Natural killer cell treated with Interleukin-12 subunit alpha and Interleukin-12 subunit beta and Interleukin-15 and Interleukin-18, amount 100 ng/mL, for 72 hours (primary cell): ENCODE data around the gene TRAPPC12. TPM values are rescaled to one million over a fixed set of nuclear protein-coding genes. Genes with fewer than 3 reads are reported as not detected.

Experiments used
- ATAC-seq, 2 donors: fragments of 150-1000 bp; cut with Tn5 transposase in 1 of 2; sonication (Bioruptor Pico), chemical (Tn5 transposase) in 1 of 2; 2 replicates each; pipeline ENCODE4 v1.10.0; 2021
- DNase-seq: peaks from one replicate; pipeline ENCODE4 v3.0.0; 2022; ENCODE audit warnings: low spot score
- H3K27ac Mint-ChIP-seq, 2 donors: 1 replicate in 1 of 2; 2 replicates in 1 of 2; pipeline ENCODE4 v1.8.0; 2022; ENCODE audit warnings: mixed read lengths in 2 of 2, mild to moderate bottlenecking in 1 of 2, moderate library complexity in 1 of 2
- H3K27me3 Mint-ChIP-seq, 2 donors: 1 replicate in 1 of 2; 2 replicates in 1 of 2; pipeline ENCODE4 v1.8.0; 2022; ENCODE audit warnings: mixed read lengths in 2 of 2
- H3K36me3 Mint-ChIP-seq: one replicate; pipeline ENCODE4 v1.8.0; 2022; ENCODE audit warnings: mixed read lengths
- H3K4me1 Mint-ChIP-seq, 2 donors: 1 replicate in 1 of 2; 2 replicates in 1 of 2; pipeline ENCODE4 v1.8.0; 2022; ENCODE audit warnings: low read depth in 2 of 2, mixed read lengths in 2 of 2, mild to moderate bottlenecking in 1 of 2
- H3K4me3 Mint-ChIP-seq: one replicate; pipeline ENCODE4 v1.8.0; 2022; ENCODE audit warnings: mixed read lengths
- H3K9me3 Mint-ChIP-seq: 2 replicates; pipeline ENCODE4 v1.8.0; 2022; ENCODE audit warnings: mixed read lengths
- total RNA-seq, 2 donors: library from RNA; stranded (reverse); gene quantifications; one replicate each; pipeline ENCODE4 v1.2.3, GENCODE V29; 2022

TRAPPC12 gene
- total RNA-seq, 2 donors from 2014 or later = 93.2 to 155 TPM

GRCh38 chr2:3386448-3386958 lies 7.0 kb downstream of the TRAPPC12 start:
- no peak for ATAC-seq

DNA sequence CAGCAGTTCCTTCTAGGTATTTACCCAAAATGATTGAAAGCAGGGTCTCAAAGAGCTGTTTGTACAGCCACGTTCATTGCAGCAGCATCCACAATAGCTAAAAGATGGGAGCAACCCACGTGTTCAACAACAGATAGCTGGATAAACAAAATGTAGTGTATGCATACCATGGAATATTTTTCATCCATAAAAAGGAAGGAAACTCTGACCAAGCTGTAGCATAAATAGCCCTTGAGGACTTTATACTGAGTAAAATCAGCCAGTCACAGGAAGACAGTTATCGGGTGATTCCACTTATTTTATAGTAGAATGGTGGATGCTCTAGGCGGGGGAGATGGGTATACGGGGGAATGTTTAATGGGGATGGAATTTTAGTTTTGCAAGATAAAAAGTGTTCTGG lies 7.5 kb downstream of the TRAPPC12 start:
- no peak overlapping the region for H3K4me3 Mint-ChIP-seq

More at GRCh38 chr2:3386448-3386958, 7.0 kb downstream of the TRAPPC12 start:
- Mint-ChIP-seq H3K4me3 (no peak overlapping the region), H3K9me3 (no peaks in the 10 kb centered on the region), H3K36me3 (peaks cover 11% of the 10 kb centered on the region), H3K4me1 (peaks cover 11 to 19% of the 10 kb centered on the region in 2 donors), H3K27me3 (no peaks in the 10 kb centered on the region), H3K27ac (no peak overlapping the region)
- no peak for DNase-seq

GRCh38 chr2:3387644-3388411 lies 8.3 kb downstream of the TRAPPC12 start:
- no peak overlapping the region for H3K27ac Mint-ChIP-seq
- peaks cover 15 to 16% of the 10 kb centered on the region in 2 donors for H3K4me1 Mint-ChIP-seq
- ATAC-seq (no peak), DNase-seq (no peak)
- H3K27me3 Mint-ChIP-seq = no peaks in the 10 kb centered on the region
- H3K4me3 Mint-ChIP-seq = no peak overlapping the region
- H3K9me3 Mint-ChIP-seq = no peaks in the 10 kb centered on the region
- peaks cover 11% of the 10 kb centered on the region for H3K36me3 Mint-ChIP-seq

More for the DNA sequence above, 7.5 kb downstream of the TRAPPC12 start:
- no peak overlapping the region for H3K27ac Mint-ChIP-seq
- ATAC-seq (no peak), DNase-seq (no peak)
- peaks cover 12 to 15% of the 10 kb centered on the region in 2 donors for H3K4me1 Mint-ChIP-seq
- H3K36me3 Mint-ChIP-seq = peaks cover 11% of the 10 kb centered on the region
- H3K9me3 Mint-ChIP-seq = no peaks in the 10 kb centered on the region
- H3K27me3 Mint-ChIP-seq = no peaks in the 10 kb centered on the region

DNA sequence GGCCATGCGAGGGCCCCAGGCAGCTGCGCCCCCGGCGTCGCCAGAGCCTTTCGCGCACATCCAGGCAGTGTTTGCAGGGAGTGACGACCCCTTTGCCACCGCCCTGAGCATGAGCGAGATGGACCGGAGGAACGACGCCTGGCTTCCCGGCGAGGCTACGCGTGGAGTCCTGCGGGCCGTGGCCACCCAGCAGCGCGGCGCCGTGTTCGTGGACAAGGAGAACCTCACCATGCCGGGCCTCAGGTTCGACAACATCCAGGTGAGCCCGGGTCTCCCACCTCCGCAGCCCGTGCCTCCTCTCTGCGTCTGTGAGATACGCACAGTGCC lies 8.9 kb downstream of the TRAPPC12 start:
- H3K36me3 Mint-ChIP-seq = peaks cover 11% of the 10 kb centered on the region
- H3K4me1 Mint-ChIP-seq = peaks cover 15 to 19% of the 10 kb centered on the region in 2 donors
- DNase-seq = no peak
- H3K27ac Mint-ChIP-seq = no peak overlapping the region
- no peak overlapping the region for H3K4me3 Mint-ChIP-seq
- H3K9me3 Mint-ChIP-seq = no peaks in the 10 kb centered on the region
- no peak for ATAC-seq
- H3K27me3 Mint-ChIP-seq = no peaks in the 10 kb centered on the region

DNA sequence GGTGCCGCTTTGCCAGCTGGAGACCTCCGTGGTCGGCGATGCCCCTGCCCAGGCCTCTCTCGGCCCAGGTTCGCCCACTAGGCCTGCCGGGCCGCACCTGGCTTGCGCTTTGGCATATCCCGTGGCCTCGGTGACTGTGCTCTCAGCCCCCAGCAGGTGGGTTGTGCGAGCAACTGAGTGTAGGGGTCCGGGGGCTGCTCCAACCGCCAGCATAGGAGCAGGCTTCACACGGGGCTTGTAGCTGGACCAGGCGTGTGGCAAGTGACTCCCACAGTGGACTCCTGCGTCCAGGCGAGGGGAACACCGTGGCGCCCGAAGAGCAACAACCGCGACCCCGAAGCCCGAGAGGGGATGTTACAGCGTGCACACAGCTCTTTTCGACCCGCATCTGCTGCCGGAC lies 9.7 kb downstream of the TRAPPC12 start:
- Mint-ChIP-seq H3K4me3 (no peak overlapping the region), H3K4me1 (peaks cover 15 to 19% of the 10 kb centered on the region in 2 donors), H3K36me3 (peaks cover 11% of the 10 kb centered on the region), H3K27me3 (no peaks in the 10 kb centered on the region), H3K9me3 (no peaks in the 10 kb centered on the region), H3K27ac (no peak overlapping the region)
- no peak for ATAC-seq
- no peak for DNase-seq

GRCh38 chr2:3390041-3390440 lies 10.5 kb downstream of the TRAPPC12 start:
- Mint-ChIP-seq H3K27me3 (no peaks in the 10 kb centered on the region), H3K27ac (no peak overlapping the region)

GRCh38 chr2:3392216-3392615 lies 12.7 kb downstream of the TRAPPC12 start:
- H3K27me3 Mint-ChIP-seq = no peaks in the 10 kb centered on the region
- H3K9me3 Mint-ChIP-seq = peaks cover 6% of the 10 kb centered on the region
- no peak for DNase-seq
- ATAC-seq = no peak
- H3K4me3 Mint-ChIP-seq = no peak overlapping the region
- H3K36me3 Mint-ChIP-seq = peaks cover 28% of the 10 kb centered on the region
- H3K27ac Mint-ChIP-seq = no peak overlapping the region
- H3K4me1 Mint-ChIP-seq = peaks cover 8 to 24% of the 10 kb centered on the region in 2 donors

More at GRCh38 chr2:3390041-3390440, 10.5 kb downstream of the TRAPPC12 start:
- H3K4me3 Mint-ChIP-seq = no peak overlapping the region
- peaks cover 15 to 19% of the 10 kb centered on the region in 2 donors for H3K4me1 Mint-ChIP-seq
- ATAC-seq = no peak
- no peak for DNase-seq
- peaks cover 16% of the 10 kb centered on the region for H3K36me3 Mint-ChIP-seq
- no peaks in the 10 kb centered on the region for H3K9me3 Mint-ChIP-seq

DNA sequence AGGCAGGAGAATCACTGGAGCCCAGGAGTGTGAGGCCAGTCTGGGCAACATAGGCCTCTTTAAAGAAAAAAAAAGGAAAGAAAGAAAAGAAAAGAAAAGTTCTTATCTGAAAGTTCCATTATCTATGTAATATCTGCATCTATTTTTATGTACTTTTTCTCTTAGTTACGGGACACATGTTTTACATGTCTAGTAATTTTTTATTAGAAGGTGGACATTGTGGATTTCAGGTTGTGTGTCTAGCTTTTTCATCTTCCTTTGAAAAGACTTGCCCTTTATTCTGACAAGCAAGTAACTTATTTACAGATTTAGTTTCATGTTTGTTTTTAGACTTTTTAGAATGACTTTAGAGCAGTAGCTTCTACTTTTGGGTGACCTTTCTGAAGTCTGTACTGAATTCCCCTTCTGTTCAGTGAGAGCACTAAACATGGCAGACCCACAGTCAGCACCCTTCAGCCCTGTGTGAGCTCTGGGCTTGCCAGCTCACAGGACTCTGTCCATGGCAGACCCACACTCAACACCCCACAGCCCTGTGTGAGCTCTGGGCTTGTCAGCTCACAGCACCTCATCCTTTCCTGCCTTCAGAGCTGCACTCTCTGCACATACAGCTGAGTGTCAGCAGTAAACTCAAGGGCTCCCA lies 17.5 kb downstream of the TRAPPC12 start:
- DNase-seq (no peak), ATAC-seq (no peak)
- Mint-ChIP-seq H3K4me3 (no peak overlapping the region), H3K4me1 (peaks cover 0 to 25% of the 10 kb centered on the region in 2 donors), H3K36me3 (peaks cover 30% of the 10 kb centered on the region), H3K27me3 (no peaks in the 10 kb centered on the region), H3K27ac (no peak overlapping the region), H3K9me3 (peaks cover 6% of the 10 kb centered on the region)

DNA sequence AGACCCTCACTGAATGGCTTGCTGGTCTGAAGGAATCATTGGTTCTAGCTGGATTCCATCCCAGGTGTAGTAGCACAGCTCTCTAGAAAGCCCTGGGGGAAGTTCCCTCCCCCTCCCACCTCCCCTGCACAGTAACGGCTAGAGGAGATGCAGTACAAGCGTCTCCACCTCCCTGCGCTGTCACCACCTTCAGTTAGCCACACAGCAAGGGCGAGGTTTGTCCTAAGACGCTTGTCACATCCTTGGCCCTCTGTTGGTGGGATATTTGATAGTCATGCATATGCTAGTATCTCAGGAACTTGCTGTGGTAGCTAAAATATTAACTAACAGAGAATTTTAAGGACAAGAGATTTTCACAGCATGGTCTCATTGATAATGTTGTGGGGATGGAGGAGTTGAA lies 19.4 kb downstream of the TRAPPC12 start:
- Mint-ChIP-seq H3K27ac (no peak overlapping the region), H3K4me3 (no peak overlapping the region), H3K9me3 (peaks cover 6% of the 10 kb centered on the region), H3K27me3 (no peaks in the 10 kb centered on the region), H3K4me1 (peaks cover 0 to 18% of the 10 kb centered on the region in 2 donors), H3K36me3 (peaks cover 30% of the 10 kb centered on the region)
- DNase-seq (no peak), ATAC-seq (no peak)

DNA sequence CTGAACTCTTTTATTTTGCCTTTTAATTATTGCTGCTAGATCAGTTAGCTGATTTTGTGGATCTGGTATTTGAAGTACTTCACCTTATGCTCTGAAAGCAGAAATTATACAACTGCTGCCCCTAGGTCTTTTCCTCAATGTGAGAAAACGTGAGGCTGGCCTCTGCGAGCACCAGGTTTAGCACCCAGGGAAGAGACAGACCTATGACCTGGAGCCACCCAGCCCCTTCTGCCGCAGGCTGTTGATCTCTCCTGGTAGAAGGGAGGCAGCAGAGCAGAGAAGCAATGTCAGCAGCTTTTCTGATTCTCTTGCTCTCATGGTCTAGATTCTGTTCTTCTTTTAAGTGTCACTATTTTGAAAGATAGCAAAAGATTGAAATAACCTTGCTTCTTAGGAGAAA lies 19.9 kb downstream of the TRAPPC12 start:
- peaks cover 6% of the 10 kb centered on the region for H3K9me3 Mint-ChIP-seq
- H3K27me3 Mint-ChIP-seq = no peaks in the 10 kb centered on the region
- no peak overlapping the region for H3K4me3 Mint-ChIP-seq
- peaks cover 32% of the 10 kb centered on the region for H3K36me3 Mint-ChIP-seq
- H3K27ac Mint-ChIP-seq = no peak overlapping the region
- ATAC-seq (no peak), DNase-seq (no peak)
- H3K4me1 Mint-ChIP-seq = peaks cover 0 to 20% of the 10 kb centered on the region in 2 donors

GRCh38 chr2:3399829-3400228 lies 20.3 kb downstream of the TRAPPC12 start:
- peaks cover 6% of the 10 kb centered on the region for H3K9me3 Mint-ChIP-seq
- no peak overlapping the region for H3K4me3 Mint-ChIP-seq
- no peak overlapping the region for H3K27ac Mint-ChIP-seq
- H3K4me1 Mint-ChIP-seq = peaks cover 0 to 23% of the 10 kb centered on the region in 2 donors
- DNase-seq (no peak), ATAC-seq (no peak)
- no peaks in the 10 kb centered on the region for H3K27me3 Mint-ChIP-seq
- peaks cover 31% of the 10 kb centered on the region for H3K36me3 Mint-ChIP-seq

GRCh38 chr2:3403587-3404334 lies 24.3 kb downstream of the TRAPPC12 start:
- Mint-ChIP-seq H3K9me3 (no peaks in the 10 kb centered on the region), H3K27me3 (no peaks in the 10 kb centered on the region), H3K36me3 (peaks cover 4% of the 10 kb centered on the region), H3K27ac (no peak overlapping the region), H3K4me3 (no peak overlapping the region), H3K4me1 (peaks cover 0 to 20% of the 10 kb centered on the region in 2 donors)
- no peak for DNase-seq
- no peak for ATAC-seq

- ATAC-seq = no peak
- Mint-ChIP-seq H3K4me3 (no peak overlapping the region), H3K27ac (no peak overlapping the region), H3K27me3 (no peaks in the 10 kb centered on the region), H3K36me3 (peaks cover 4% of the 10 kb centered on the region), H3K9me3 (no peaks in the 10 kb centered on the region), H3K4me1 (peaks cover 0 to 20% of the 10 kb centered on the region in 2 donors)
- no peak for DNase-seq
Measured at GRCh38 chr2:3404349-3404894, 24.9 kb downstream of the TRAPPC12 start.
